ENCODE results near the gene WBP2NL. TPM values are rescaled to one million over a fixed set of nuclear protein-coding genes. Genes with fewer than 3 reads are reported as not detected.

Gene WBP2NL
- total RNA-seq, 1 experiment from 2014 or later, result 0.22 TPM

DNA sequence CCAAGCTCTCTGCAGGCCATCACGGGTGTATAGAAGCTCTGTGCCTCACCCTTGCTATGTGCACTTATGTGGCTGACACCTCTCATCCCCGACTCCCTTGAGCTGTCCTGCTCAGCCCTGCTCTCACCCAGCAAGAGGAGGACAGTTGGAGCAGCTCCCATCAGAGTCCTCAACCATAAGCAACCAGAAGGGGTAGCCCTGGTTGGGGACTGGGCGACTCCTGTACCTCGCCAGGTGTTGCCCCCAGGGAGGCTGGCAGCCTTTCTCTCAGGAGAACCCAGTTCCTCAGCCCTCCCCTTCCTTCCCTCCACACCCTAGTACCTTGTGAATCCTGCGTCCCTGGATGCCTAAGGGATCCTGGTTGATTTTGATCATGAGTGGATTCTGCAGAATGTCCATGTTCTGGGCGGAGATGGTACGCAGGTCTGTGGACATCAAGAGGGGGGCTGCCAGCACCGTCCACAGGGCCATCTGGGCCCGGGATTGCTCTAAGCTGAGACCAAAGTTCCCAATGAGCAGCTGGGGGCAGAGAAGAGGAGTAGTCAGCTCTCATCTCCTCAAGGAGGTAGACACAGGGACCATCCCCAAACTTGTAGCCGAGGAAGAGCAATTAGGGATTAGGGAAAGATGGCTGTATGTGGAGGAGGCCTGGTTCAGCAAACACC is 64.0 kb downstream of the WBP2NL start:
- Histone ChIP-seq H4K5ac (ENCODE audit: insufficient read length, low read depth, low read length) (no peak overlapping the region), H3K56ac (ENCODE audit: insufficient read length, low read depth, low read length) (no peak overlapping the region), H3K4me1 (ENCODE audit: insufficient read depth, low read length) (peaks cover 10% of the 10 kb centered on the region; the same call in 1 of the 2 replicates), H3K4ac (ENCODE audit: low read depth, low read length) (no peak overlapping the region), H3K23ac (ENCODE audit: insufficient read length, low read depth, low read length) (no peak overlapping the region), H2BK20ac (ENCODE audit: low read depth, low read length, poor library complexity, severe bottlenecking) (no peak overlapping the region), H4K20me1 (ENCODE audit: control insufficient read depth, insufficient read depth, insufficient read length) (peaks cover 5% of the 10 kb centered on the region), H3K79me2 (ENCODE audit: insufficient read depth, low read length) (no peaks in the 10 kb centered on the region), H3K14ac (ENCODE audit: insufficient read depth, low read length) (no peak overlapping the region), H3K23me2 (ENCODE audit: insufficient read length, low read depth, low read length, poor library complexity, severe bottlenecking) (no peaks in the 10 kb centered on the region), H2AFZ (ENCODE audit: low read length) (no peak overlapping the region), H2AK5ac (ENCODE audit: insufficient read length, low read length) (no peak overlapping the region), H3K27ac (ENCODE audit: insufficient read length, low read depth, low read length) (no peak overlapping the region), H3K27me3 (ENCODE audit: insufficient read depth, low read length) (no peaks in the 10 kb centered on the region), H3K18ac (ENCODE audit: insufficient read length, low read depth, low read length) (no peak overlapping the region), H2BK120ac (ENCODE audit: low read depth, low read length, poor library complexity, severe bottlenecking) (no peak overlapping the region), H2BK5ac (ENCODE audit: insufficient read length, low read length) (no peak overlapping the region), H3K9ac (ENCODE audit: extremely low read depth, insufficient read length, low read length) (no peak overlapping the region), H3K4me2 (ENCODE audit: insufficient read depth, insufficient read length, low read length) (no peak overlapping the region), H3K9me3 (ENCODE audit: control insufficient read depth, low read depth, low read length) (no peaks in the 10 kb centered on the region), H4K8ac (replicated peaks; ENCODE audit: insufficient read length, low read depth, low read length) (no peak overlapping the region), H4K91ac (ENCODE audit: insufficient read length, low read depth, low read length) (no peak overlapping the region), H3K79me1 (ENCODE audit: insufficient read depth, low read depth, low read length, poor library complexity, severe bottlenecking) (no peaks in the 10 kb centered on the region), H2BK15ac (ENCODE audit: low read depth, low read length) (no peak overlapping the region), H2BK12ac (ENCODE audit: insufficient read length, low read depth, low read length) (no peak overlapping the region), H3T11ph (ENCODE audit: low read length) (no peak overlapping the region)
- Mint-ChIP-seq H3K27ac (peak overlapping the region in 2 of 3 experiments; percentile 44 to 73; a peak in 4 of 7 replicates), H3K9me3 (peaks cover 6 to 8% of the 10 kb centered on the region in 2 experiments; a peak in 3 of 5 replicates), H3K4me1 (peaks cover 13 to 17% of the 10 kb centered on the region in 2 experiments), H3K27me3 (ENCODE audit: low read depth) (no peaks in the 10 kb centered on the region), H3K36me3 (ENCODE audit: insufficient read depth in 1 of 3, low read depth in 3 of 3) (peaks cover 39 to 74% (median 66%) of the 10 kb centered on the region in 3 experiments), H3K4me3 (no peak overlapping the region)
- DNase-seq, result no peak
- WGBS (ENCODE audit: extremely low coverage, insufficient read length, low lambda C conversion rate), result no CpG with 5 or more reads among the region's 10 CpGs
- no peak for TF ChIP-seq CTCF (conservative IDR thresholded peaks at IDR 0.05)
